Jurkat, Clone E6-1 (cell line): Measurements from ENCODE around the gene MBD3L2. TPM values are rescaled to one million over a fixed set of nuclear protein-coding genes. Genes with fewer than 3 reads are reported as not detected.
"Not testable (repeated sequence)": the region's sequence is repeated elsewhere in the genome, so short reads cannot be mapped to it uniquely, and the experiment has no call there.

Source experiments
- DNase-seq: peaks from one replicate; pipeline ENCODE4 v3.0.0-alpha.2; 2011; ENCODE audit warnings: low read depth, low spot score
- H3K4me3 ChIP-seq: 2 replicates; pipeline ENCODE4 v1.5.1; 2011; ENCODE audit warnings: mild to moderate bottlenecking, low read length, control low read depth, moderate library complexity
- polyA plus RNA-seq: library from polyadenylated mRNA; unstranded; fragments of >200 nt; gene quantifications from one replicate; pipeline ENCODE4 v1.2.1, GENCODE V29; 2012; ENCODE audit warnings: missing spikeins; ENCODE audit not compliant: insufficient read length, insufficient read depth

Gene MBD3L2
- not detected for polyA plus RNA-seq

- not testable (repeated sequence) for H3K4me3 ChIP-seq
Observed at GRCh38 chr19:7049021-7049420, at the start of gene MBD3L2. TSS of gene MBD3L2 (plus strand) at chr19:7049321. CDS start at chr19:7049374, 53 bp downstream.

GRCh38 chr19:6999933-7000332 is 49.2 kb upstream of the MBD3L2 start:
- no peak for DNase-seq
- H3K4me3 ChIP-seq, result no peak overlapping the region

More at GRCh38 chr19:7049021-7049420, at the start of gene MBD3L2:
- DNase-seq, result not testable (repeated sequence)

- no peak for DNase-seq
- no peak overlapping the region for H3K4me3 ChIP-seq
Observed at GRCh38 chr19:7000333-7000732, 48.8 kb upstream of the MBD3L2 start.

GRCh38 chr19:7000816-7001215 is 48.3 kb upstream of the MBD3L2 start:
- no peak overlapping the region for H3K4me3 ChIP-seq
- DNase-seq, result no peak

DNA sequence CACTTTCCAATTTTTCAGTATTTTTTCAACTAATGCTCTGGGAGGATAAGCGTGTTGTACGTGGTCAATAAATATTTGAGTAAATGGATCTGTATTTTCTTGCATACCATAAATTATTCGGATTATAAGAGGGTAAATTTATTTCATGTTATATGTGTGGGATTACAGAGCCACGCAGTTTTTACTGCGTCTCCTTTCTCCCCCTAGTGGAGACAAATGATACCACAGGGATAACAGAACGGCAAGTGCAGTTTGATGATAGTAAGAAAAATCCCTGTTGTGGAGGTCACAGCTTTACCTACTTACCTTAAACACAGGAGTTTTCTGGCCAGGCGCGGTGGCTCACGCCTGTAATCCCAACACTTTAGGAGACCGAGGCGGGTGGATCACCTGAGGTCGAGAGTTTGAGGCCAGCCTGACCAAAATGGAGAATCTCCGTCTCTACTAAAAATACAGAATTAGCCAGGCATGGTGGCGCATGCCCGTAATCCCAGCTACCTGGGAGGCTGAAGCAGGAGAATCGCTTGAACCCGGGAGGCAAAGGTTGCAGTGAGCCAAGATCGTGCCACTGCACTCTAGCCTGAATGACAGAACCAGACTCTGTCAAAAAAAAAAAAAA is 44.7 kb upstream of the MBD3L2 start:
- no peak overlapping the region for H3K4me3 ChIP-seq
- peak; percentile 44 for DNase-seq

- DNase-seq, result no peak
- no peak overlapping the region for H3K4me3 ChIP-seq
Observed at GRCh38 chr19:7006135-7006704, 42.9 kb upstream of the MBD3L2 start.

DNA sequence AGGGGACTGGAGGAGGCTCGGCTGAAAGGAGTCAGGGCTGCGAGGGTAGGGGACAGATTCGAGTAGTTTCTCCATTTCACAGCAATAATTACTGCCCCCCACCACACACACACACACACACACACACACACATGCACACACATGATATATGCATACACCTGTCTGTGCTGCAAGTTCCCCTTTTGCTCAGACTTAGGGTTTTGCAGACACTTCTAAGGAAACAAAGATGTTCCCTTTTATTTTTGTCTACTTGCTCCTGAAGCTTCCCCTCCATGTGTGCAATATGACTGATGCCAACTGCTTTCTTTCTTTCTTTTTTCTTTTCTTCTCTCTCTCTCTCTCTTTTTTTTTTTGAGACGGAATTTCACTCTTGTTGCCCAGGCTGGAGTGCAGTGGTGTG is 41.3 kb upstream of the MBD3L2 start:
- DNase-seq, result no peak
- H3K4me3 ChIP-seq, result no peak overlapping the region

DNA sequence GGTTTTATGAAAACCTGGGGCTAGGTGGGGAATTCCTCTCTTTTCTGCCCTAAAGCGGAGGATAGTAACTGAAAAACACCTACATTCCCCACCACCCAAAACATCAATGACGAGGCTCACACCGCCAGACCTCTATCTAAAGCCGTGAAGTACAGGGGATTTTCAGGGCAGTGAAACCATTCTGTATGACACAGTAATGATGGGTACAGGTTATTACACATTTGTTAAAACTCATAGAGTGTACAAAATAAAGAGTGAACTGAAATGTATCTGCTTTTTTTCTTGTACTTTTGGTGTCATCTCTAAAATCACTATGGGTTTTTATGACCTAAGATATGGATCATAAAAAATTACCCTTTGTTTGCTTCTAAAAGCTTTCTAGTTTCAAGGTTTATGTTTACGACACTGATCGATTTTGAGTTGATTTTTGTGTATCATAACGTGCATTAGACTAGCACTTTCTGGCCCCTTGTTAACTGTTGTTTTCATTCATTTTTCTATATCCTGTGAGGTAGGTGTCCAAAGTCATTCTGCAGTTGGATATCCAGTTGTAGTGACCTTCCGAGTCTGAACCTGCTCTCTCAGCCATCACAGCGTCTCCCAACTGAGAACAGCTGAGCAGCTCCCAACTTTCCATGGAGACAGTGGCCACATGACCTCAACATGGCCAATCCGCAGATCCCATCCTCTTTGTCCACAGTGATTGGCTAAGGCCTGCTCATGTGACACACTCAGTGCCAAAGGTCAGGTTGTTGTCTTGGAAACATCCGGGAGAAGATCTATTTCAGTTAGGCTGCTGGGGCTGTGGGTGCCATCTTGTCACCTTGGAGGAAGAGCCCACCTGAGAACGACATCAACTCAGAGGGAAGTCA is 38.2 kb upstream of the MBD3L2 start:
- H3K4me3 ChIP-seq, result no peak overlapping the region
- DNase-seq, result no peak

GRCh38 chr19:7013678-7014077 is 35.4 kb upstream of the MBD3L2 start:
- no peak for DNase-seq
- H3K4me3 ChIP-seq, result no peak overlapping the region

GRCh38 chr19:7018828-7019227 is 30.3 kb upstream of the MBD3L2 start:
- H3K4me3 ChIP-seq, result no peak overlapping the region
- no peak for DNase-seq

GRCh38 chr19:7021331-7021730 is 27.8 kb upstream of the MBD3L2 start, which contains the start of gene MBD3L2B:
TSS of gene MBD3L2B (minus strand) at chr19:7021431. CDS start at chr19:7021397, 34 bp downstream.
- H3K4me3 ChIP-seq, DNase-seq: not testable (repeated sequence)

DNA sequence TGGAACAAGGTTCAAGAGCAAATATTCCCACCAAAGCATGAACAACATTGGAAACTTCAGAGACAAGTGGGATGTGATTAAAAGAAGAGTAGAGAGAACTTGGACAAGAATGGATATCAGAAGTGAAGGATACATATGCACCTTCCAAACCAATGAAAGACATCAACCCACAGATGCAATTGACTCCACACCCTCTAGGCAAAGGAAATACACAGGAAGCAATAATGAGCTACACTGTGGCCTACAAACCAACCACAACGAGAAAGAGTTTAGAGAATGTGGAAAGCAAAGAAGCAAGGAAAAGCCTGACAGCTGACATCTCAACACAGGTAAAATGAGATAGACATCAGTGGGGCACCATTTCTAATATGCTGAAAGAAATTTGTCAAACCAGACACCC is 20.3 kb upstream of the MBD3L2 start:
- H3K4me3 ChIP-seq, result not testable (repeated sequence)

GRCh38 chr19:7030278-7030677 is 18.8 kb upstream of the MBD3L2 start, which contains the start of gene MBD3L5:
TSS of gene MBD3L5 (plus strand) at chr19:7030578. CDS start at chr19:7030612, 34 bp downstream.
- DNase-seq, result not testable (repeated sequence)

More for the DNA sequence above, 20.3 kb upstream of the MBD3L2 start:
- DNase-seq, result not testable (repeated sequence)

DNA sequence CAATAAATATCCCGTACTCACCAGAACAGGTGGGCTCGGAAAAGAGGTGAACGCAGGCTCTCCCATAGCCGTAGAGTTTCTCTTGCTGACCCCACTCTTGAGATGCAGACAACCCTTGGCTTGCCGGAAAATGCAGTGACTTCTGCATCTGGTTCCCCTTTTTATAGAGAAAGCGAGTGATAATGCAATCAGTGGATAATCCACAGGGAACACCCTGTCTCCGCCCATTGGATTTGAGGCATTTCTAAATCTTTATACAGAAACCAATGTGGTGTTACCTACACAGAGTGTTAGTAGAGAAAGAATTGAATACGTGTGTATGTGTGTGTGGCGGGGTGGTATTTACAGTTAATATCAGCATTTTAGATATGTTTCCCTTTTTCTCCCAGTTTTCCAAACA is 9.0 kb upstream of the MBD3L2 start, which contains the start of gene MBD3L4:
TSS of gene MBD3L4 (minus strand) at position 101 of the 400 bp plus-strand sequence. CDS start at position 66, 35 bp downstream.
- H3K4me3 ChIP-seq, DNase-seq: not testable (repeated sequence)

More at GRCh38 chr19:7030278-7030677, 18.8 kb upstream of the MBD3L2 start, which contains the start of gene MBD3L5:
- H3K4me3 ChIP-seq, result not testable (repeated sequence)

GRCh38 chr19:7041563-7041962 is 7.6 kb upstream of the MBD3L2 start:
- not testable (repeated sequence) for H3K4me3 ChIP-seq, DNase-seq

DNA sequence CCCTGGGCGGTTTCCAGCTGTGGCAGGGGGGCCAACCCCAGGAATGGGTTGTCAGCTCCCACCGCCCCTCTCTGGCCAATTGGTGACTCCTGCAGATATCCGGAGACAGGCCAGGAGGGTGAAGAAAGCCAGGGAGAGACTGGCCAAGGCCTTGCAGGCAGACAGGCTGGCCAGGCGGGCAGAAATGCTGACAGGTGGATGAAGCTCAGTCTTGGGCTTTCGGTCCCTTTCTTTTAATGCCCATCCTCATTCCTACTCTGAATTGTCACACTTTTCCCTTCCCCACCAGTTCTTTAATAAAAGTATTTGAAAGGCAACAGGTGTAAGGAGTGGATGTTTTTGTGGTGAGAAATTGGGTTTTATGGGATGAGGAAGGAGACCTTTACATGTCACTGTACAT is 2.3 kb downstream of the MBD3L2 start:
- H3K4me3 ChIP-seq, DNase-seq: not testable (repeated sequence)

- not testable (repeated sequence) for DNase-seq, H3K4me3 ChIP-seq
Observed at GRCh38 chr19:7052896-7053295, 3.8 kb downstream of the MBD3L2 start.

- not testable (repeated sequence) for DNase-seq, H3K4me3 ChIP-seq
Observed at GRCh38 chr19:7054635-7055368, 5.7 kb downstream of the MBD3L2 start.

- H3K4me3 ChIP-seq, DNase-seq: not testable (repeated sequence)
Observed at GRCh38 chr19:7055679-7056078, 6.6 kb downstream of the MBD3L2 start.
